WTC11 (cell line): Measurements from ENCODE around the gene GJD3.

ENCODE experiments used
- AR ChIP-seq: fragments of 250-450 bp; sonication (Bioruptor Pico); IDR thresholded peaks from 2 replicates; pipeline ENCODE4 v1.9.0; 2021; ENCODE audit warnings: mild to moderate bottlenecking
- CTCF ChIP-seq: fragments of 200-600 bp; IDR thresholded peaks from 2 replicates; pipeline ENCODE4 v1.8.0; 2022; ENCODE audit warnings: antibody characterized with exemption
- ELF4 ChIP-seq: sonication (generic); formaldehyde crosslinking; IDR thresholded peaks from 2 replicates; pipeline ENCODE4 v1.8.1; 2022; ENCODE audit warnings: low read depth, mild to moderate bottlenecking, moderate library complexity, missing genetic modification reagents
- MXD4 ChIP-seq: fragments of 250-450 bp; sonication (Bioruptor Pico); IDR thresholded peaks from 2 replicates; pipeline ENCODE4 v1.8.0; 2021; ENCODE audit warnings: mild to moderate bottlenecking, moderate library complexity, borderline replicate concordance
- NFYB ChIP-seq: sonication (generic); formaldehyde crosslinking; conservative IDR thresholded peaks from 2 replicates; pipeline ENCODE4 v1.8.0; 2022; ENCODE audit warnings: low read depth, missing genetic modification reagents
- SMAD4 ChIP-seq: sonication (generic); formaldehyde crosslinking; IDR thresholded peaks from 2 replicates; pipeline ENCODE4 v1.8.0; 2022; ENCODE audit warnings: mild to moderate bottlenecking, missing genetic modification reagents
- TF ChIP-seq, protein P1 (sequence below): sonication (generic); formaldehyde crosslinking; IDR thresholded peaks from 2 replicates; pipeline ENCODE4 v1.8.1; 2022; ENCODE audit warnings: low read depth, missing genetic modification reagents, borderline replicate concordance
- TF ChIP-seq, protein P2 (sequence below): sonication (generic); formaldehyde crosslinking; IDR thresholded peaks from 2 replicates; pipeline ENCODE4 v1.8.1; 2023; ENCODE audit warnings: mild to moderate bottlenecking, missing genetic modification reagents
- TF ChIP-seq, protein P3 (sequence below): sonication (generic); formaldehyde crosslinking; IDR thresholded peaks from 2 replicates; pipeline ENCODE4 v1.8.0; 2022; ENCODE audit warnings: mild to moderate bottlenecking, missing genetic modification reagents

DNA sequence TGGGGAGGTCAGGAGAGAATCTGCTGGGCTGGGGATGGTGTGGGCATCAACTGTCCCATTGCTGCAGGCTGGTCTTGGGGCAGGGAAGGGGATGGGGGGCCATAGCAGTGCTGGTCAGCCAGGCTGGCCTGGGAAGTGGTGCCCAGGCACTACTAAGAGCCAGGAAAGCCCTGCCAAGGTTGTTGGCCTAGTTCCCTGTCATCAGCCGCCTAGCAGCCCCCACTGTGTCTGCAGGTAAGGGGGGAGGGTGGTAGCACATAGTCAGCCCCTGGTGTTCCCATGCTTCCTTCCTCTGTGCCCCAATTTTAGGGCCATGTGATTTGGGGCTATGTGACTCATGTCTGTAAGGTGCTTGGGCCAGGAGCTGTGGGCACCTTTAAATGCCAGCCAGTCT lies 17.8 kb downstream of the GJD3 start:
- TF ChIP-seq, protein P1, sequence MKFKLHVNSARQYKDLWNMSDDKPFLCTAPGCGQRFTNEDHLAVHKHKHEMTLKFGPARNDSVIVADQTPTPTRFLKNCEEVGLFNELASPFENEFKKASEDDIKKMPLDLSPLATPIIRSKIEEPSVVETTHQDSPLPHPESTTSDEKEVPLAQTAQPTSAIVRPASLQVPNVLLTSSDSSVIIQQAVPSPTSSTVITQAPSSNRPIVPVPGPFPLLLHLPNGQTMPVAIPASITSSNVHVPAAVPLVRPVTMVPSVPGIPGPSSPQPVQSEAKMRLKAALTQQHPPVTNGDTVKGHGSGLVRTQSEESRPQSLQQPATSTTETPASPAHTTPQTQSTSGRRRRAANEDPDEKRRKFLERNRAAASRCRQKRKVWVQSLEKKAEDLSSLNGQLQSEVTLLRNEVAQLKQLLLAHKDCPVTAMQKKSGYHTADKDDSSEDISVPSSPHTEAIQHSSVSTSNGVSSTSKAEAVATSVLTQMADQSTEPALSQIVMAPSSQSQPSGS (CRISPR knock-in tag) = no peak
- TF ChIP-seq, protein P2, sequence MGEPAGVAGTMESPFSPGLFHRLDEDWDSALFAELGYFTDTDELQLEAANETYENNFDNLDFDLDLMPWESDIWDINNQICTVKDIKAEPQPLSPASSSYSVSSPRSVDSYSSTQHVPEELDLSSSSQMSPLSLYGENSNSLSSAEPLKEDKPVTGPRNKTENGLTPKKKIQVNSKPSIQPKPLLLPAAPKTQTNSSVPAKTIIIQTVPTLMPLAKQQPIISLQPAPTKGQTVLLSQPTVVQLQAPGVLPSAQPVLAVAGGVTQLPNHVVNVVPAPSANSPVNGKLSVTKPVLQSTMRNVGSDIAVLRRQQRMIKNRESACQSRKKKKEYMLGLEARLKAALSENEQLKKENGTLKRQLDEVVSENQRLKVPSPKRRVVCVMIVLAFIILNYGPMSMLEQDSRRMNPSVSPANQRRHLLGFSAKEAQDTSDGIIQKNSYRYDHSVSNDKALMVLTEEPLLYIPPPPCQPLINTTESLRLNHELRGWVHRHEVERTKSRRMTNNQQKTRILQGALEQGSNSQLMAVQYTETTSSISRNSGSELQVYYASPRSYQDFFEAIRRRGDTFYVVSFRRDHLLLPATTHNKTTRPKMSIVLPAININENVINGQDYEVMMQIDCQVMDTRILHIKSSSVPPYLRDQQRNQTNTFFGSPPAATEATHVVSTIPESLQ (CRISPR knock-in tag) = no peak
- TF ChIP-seq NFYB (CRISPR knock-in tag) = no peak
- TF ChIP-seq CTCF = no peak
- no peak for TF ChIP-seq MXD4 (CRISPR knock-in tag)
- TF ChIP-seq SMAD4 (CRISPR knock-in tag) = no peak
- TF ChIP-seq ELF4 (CRISPR knock-in tag) = no peak
- TF ChIP-seq, protein P3, sequence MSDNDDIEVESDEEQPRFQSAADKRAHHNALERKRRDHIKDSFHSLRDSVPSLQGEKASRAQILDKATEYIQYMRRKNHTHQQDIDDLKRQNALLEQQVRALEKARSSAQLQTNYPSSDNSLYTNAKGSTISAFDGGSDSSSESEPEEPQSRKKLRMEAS (CRISPR knock-in tag) = no peak
- no peak for TF ChIP-seq AR (CRISPR knock-in tag)
